Testis (tissue), 3 donors: ENCODE data around the gene MYH15. TPM values are rescaled to one million over a fixed set of nuclear protein-coding genes. Genes with fewer than 3 reads are reported as not detected.
"Not testable (repeated sequence)": the region's sequence is repeated elsewhere in the genome, so short reads cannot be mapped to it uniquely, and the experiment has no call there.

ENCODE experiments used
- DNase-seq: peaks from one replicate; pipeline ENCODE4 v3.0.0-alpha.2; 2019
- H3K27ac ChIP-seq, 2 donors: fragments of 200-600 bp; sonication (generic); one replicate each; pipeline ENCODE4 v1.5.1; 2019
- H3K27me3 ChIP-seq: fragments of 200-600 bp; sonication (generic); one replicate; pipeline ENCODE4 v1.5.1; 2019
- H3K36me3 ChIP-seq: fragments of 200-600 bp; sonication (generic); one replicate; pipeline ENCODE4 v1.5.1; 2017; ENCODE audit warnings: low read depth; ENCODE audit errors: missing control alignments
- H3K4me1 ChIP-seq: fragments of 200-600 bp; sonication (generic); one replicate; pipeline ENCODE4 v1.5.1; 2019
- H3K4me3 ChIP-seq, 2 donors: fragments of 200-600 bp; sonication (generic); one replicate each; pipeline ENCODE4 v1.5.1; 2017 to 2019
- H3K9me3 ChIP-seq: fragments of 200-600 bp; sonication (generic); one replicate; pipeline ENCODE4 v1.5.1; 2017
- POLR2A ChIP-seq: fragments of 450-650 bp; IDR thresholded peaks from one replicate; pipeline ENCODE4 v1.6.1; 2017; ENCODE audit warnings: antibody characterized with exemption, mild to moderate bottlenecking, moderate library complexity
- WGBS, 2 donors: methylation state at CpG; one replicate each; pipeline ENCODE4 v1.1.5; 2018; 5-methylcytosine and 5-hydroxymethylcytosine counted together
- intact Hi-C: fragments of 100-400 bp; cut with DNase I; formaldehyde crosslinking; loops from one replicate; pipeline ENCODE4 v1.15.1; 2023; ENCODE audit warnings: low total_unique reads
- polyA plus RNA-seq: library from polyadenylated mRNA; stranded (reverse); fragments of 350-450 nt; fragmentation: Illumina TruSeq; extraction: RNeasy Lipid Tissue Mini Kit (QIAGEN cat#74804); gene quantifications from one replicate; pipeline ENCODE4 v1.2.3, GENCODE V29; 2014; ENCODE audit warnings: low read depth, low replicate concordance; ENCODE audit not compliant: insufficient read depth
- total RNA-seq, 2 donors: library from RNA; depleted of rRNA; stranded (reverse); fragments of >200 nt; gene quantifications; one replicate each; pipeline ENCODE4 v1.2.3, GENCODE V29; 2016
- TF ChIP-seq, protein P1 (sequence below), 3 experiments: fragments of 450-650 bp in 2 of 3; fragments of 200-600 bp in 1 of 3; sonication (generic) in 1 of 3; IDR thresholded peaks; one replicate each; pipeline ENCODE4 v1.5.1; 2016 to 2019; ENCODE audit warnings: antibody characterized with exemption in 3 of 3, mild to moderate bottlenecking in 2 of 3, moderate library complexity in 1 of 3

The MYH15 gene
- total and polyA plus RNA-seq, 3 donors from 2014 or later: 0.91 to 2.2 (median 1.8) TPM

DNA sequence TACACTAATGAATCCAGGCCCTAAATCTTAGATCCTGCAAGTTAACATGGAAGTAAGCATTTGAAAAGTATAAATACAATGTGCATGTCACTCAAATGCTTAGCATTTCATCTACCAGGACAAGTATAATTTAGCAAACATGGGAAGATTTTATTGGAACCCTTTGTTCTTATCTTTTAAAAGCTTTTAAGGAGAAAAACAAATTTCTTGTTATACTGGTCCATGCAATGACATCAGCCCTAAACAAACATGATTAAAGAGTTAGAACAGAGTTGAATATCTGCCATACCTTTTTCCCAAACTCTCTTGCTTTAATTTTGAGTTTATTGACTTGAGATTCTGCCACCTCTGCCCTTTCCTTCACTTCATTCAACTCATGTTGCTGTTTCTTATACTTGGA, 127.1 kb downstream of the MYH15 start:
- no peak for TF ChIP-seq POLR2A
- TF ChIP-seq, protein P1, sequence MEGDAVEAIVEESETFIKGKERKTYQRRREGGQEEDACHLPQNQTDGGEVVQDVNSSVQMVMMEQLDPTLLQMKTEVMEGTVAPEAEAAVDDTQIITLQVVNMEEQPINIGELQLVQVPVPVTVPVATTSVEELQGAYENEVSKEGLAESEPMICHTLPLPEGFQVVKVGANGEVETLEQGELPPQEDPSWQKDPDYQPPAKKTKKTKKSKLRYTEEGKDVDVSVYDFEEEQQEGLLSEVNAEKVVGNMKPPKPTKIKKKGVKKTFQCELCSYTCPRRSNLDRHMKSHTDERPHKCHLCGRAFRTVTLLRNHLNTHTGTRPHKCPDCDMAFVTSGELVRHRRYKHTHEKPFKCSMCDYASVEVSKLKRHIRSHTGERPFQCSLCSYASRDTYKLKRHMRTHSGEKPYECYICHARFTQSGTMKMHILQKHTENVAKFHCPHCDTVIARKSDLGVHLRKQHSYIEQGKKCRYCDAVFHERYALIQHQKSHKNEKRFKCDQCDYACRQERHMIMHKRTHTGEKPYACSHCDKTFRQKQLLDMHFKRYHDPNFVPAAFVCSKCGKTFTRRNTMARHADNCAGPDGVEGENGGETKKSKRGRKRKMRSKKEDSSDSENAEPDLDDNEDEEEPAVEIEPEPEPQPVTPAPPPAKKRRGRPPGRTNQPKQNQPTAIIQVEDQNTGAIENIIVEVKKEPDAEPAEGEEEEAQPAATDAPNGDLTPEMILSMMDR (IDR thresholded peaks at IDR 0.05): no peak
- Histone ChIP-seq H3K27me3 (no peaks in the 10 kb centered on the region), H3K36me3 (no peaks in the 10 kb centered on the region), H3K27ac (no peak overlapping the region), H3K4me3 (no peak overlapping the region), H3K4me1 (no peaks in the 10 kb centered on the region), H3K9me3 (no peaks in the 10 kb centered on the region)
- intact Hi-C loops: no loop called here
- DNase-seq: no peak

DNA sequence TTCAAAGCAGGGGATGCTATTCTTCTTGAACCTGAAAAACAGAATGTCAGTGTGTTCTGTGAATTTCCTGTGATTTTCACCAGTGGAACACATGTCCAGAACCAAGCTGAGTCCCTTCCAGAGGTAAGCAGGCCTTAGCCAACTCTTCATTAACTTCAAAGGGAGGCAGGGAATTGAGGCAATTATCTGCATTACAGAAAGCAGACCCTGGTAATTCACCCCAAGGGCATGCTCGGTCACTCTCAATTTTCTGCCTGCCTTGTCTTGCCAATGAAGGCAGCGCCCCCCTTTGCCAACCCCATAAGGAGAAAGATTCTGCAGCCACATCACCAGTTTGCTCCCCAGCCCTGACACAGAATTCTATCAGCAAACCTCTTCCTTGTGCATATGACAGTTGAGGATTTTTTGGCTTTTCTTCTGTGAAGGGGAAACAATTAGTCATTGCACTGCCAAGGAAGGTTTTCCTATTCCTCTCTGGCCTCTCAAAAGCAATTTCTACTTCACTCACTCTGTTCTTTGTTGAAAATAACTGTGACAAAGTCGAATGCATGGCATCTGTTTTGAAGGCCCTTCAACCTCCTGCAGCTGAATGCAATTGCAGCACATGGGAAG, 128.8 kb downstream of the MYH15 start:
- WGBS, 2 donors: 67 to 80% methylated on average over 3 of the region's 3 CpGs
- TF ChIP-seq, protein P1 (IDR thresholded peaks at IDR 0.05): no peak
- TF ChIP-seq POLR2A: no peak
- Histone ChIP-seq H3K36me3 (no peaks in the 10 kb centered on the region), H3K27me3 (no peaks in the 10 kb centered on the region), H3K4me3 (no peak overlapping the region), H3K4me1 (no peaks in the 10 kb centered on the region), H3K9me3 (no peaks in the 10 kb centered on the region), H3K27ac (no peak overlapping the region)
- DNase-seq: no peak
- intact Hi-C loops: no loop called here

- Histone ChIP-seq H3K27ac (no peak overlapping the region), H3K27me3 (no peaks in the 10 kb centered on the region), H3K9me3 (no peaks in the 10 kb centered on the region), H3K36me3 (no peaks in the 10 kb centered on the region), H3K4me1 (no peaks in the 10 kb centered on the region), H3K4me3 (no peak overlapping the region)
- DNase-seq: no peak
- WGBS, 2 donors: 85 to 97% methylated on average over 7 of the region's 7 CpGs
- intact Hi-C loops: no loop called here
- TF ChIP-seq, protein P1 (IDR thresholded peaks at IDR 0.05): no peak
- TF ChIP-seq POLR2A: no peak
Measured at GRCh38 chr3:108380128-108380795, 130.1 kb downstream of the MYH15 start.

DNA sequence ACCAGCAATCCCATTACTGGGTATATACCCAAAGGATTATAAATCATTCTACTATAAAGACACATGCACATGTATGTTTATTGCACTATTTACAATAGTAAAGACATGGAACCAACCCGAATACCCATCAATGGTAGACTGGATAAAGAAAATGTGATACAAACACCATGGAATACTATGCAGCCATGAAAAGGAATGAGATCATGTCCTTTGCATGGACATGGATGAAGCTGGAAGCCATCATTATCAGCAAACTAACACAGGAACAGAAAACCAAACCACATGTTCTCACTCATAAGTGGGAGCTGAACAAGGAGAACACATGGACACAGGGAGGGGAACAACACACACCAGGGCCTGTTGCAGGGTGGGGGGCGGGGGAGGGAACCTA, 131.4 kb downstream of the MYH15 start:
- H3K9me3 ChIP-seq, H3K27ac ChIP-seq, H3K36me3 ChIP-seq, H3K4me3 ChIP-seq, H3K4me1 ChIP-seq, intact Hi-C loops, H3K27me3 ChIP-seq, DNase-seq: not testable (repeated sequence)
- WGBS, 2 donors: 86 to 96% methylated on average over 2 of the region's 2 CpGs

GRCh38 chr3:108378153-108378951, 132.0 kb downstream of the MYH15 start:
- H3K9me3 ChIP-seq: no peaks in the 10 kb centered on the region
- no peaks in the 10 kb centered on the region for H3K4me1 ChIP-seq
- TF ChIP-seq, protein P1 (IDR thresholded peaks at IDR 0.05): no peak
- no peak for TF ChIP-seq POLR2A
- no peaks in the 10 kb centered on the region for H3K36me3 ChIP-seq
- DNase-seq: no peak
- no peak overlapping the region for H3K27ac ChIP-seq
- no peak overlapping the region for H3K4me3 ChIP-seq
- intact Hi-C loops: no loop called here
- 90 to 98% methylated on average over 4 of the region's 4 CpGs for WGBS, 2 donors
- H3K27me3 ChIP-seq: no peaks in the 10 kb centered on the region
